Upper lobe of left lung (tissue), 6 donors: Measurements from ENCODE around the gene VDR. TPM values are rescaled to one million over a fixed set of nuclear protein-coding genes. Genes with fewer than 3 reads are reported as not detected.

ENCODE experiments used
- ATAC-seq, 2 donors: fragments of 200-7000 bp; cut with Tn5 transposase; one replicate each; pipeline ENCODE4 v1.9.1; 2022; ENCODE audit warnings: mild to moderate bottlenecking in 2 of 2, moderate library complexity in 2 of 2; ENCODE audit not compliant: low FRiP score in 2 of 2
- DNase-seq, 2 donors: peaks; one replicate each; pipeline ENCODE4 v3.0.0-alpha.2; 2019 to 2020
- H3K27ac ChIP-seq, 4 donors: fragments of 200-600 bp; sonication (generic); one replicate each; pipeline ENCODE4 v1.5.1; 2016 to 2019
- H3K27me3 ChIP-seq, 4 donors: fragments of 200-600 bp; sonication (generic); one replicate each; pipeline ENCODE4 v1.5.1; 2017 to 2019
- H3K36me3 ChIP-seq, 4 donors: fragments of 200-600 bp; sonication (generic); one replicate each; pipeline ENCODE4 v1.5.1; 2016 to 2019
- H3K4me1 ChIP-seq, 4 donors: fragments of 200-600 bp; sonication (generic); one replicate each; pipeline ENCODE4 v1.5.1; 2018 to 2019
- H3K4me3 ChIP-seq, 4 donors: fragments of 200-600 bp; sonication (generic); one replicate each; pipeline ENCODE4 v1.5.1; 2017 to 2019; ENCODE audit warnings: mild to moderate bottlenecking in 2 of 4, moderate library complexity in 1 of 4
- H3K9me3 ChIP-seq, 4 donors: fragments of 200-600 bp; sonication (generic); one replicate each; pipeline ENCODE4 v1.5.1; 2018 to 2019
- CTCF ChIP-seq, 6 experiments: fragments of 450-650 bp in 4 of 6; fragments of 200-600 bp in 2 of 6; sonication (generic) in 2 of 6; IDR thresholded peaks; one replicate each; pipeline ENCODE4 v1.5.1; 2016 to 2019; ENCODE audit warnings: antibody characterized with exemption in 6 of 6
- EP300 ChIP-seq, 4 donors: sonication (generic); formaldehyde crosslinking; IDR thresholded peaks; one replicate each; pipeline ENCODE4 v1.5.1; 2017; ENCODE audit warnings: antibody characterized with exemption in 4 of 4, control low read depth in 2 of 4
- POLR2A ChIP-seq, 4 donors: fragments of 450-650 bp; IDR thresholded peaks; one replicate each; pipeline ENCODE4 v1.5.1; 2016 to 2017; ENCODE audit warnings: antibody characterized with exemption in 4 of 4, mild to moderate bottlenecking in 2 of 4
- POLR2AphosphoS5 ChIP-seq, 2 donors: sonication (generic); formaldehyde crosslinking; IDR thresholded peaks; one replicate each; pipeline ENCODE4 v1.5.1; 2017; ENCODE audit warnings: antibody characterized with exemption in 2 of 2
- WGBS, 2 donors: methylation state at CpG; one replicate each; pipeline ENCODE4 v1.1.5; 2017 to 2018; 5-methylcytosine and 5-hydroxymethylcytosine counted together
- total RNA-seq, 6 donors: library from RNA; depleted of rRNA in 4 of 6; stranded (reverse); fragments of >200 nt in 4 of 6; gene quantifications; one replicate each; pipeline versions ENCODE4 v1.1.0 to v1.2.1, GENCODE V29; 2016 to 2021
- donor health status: DM: no; HTN: no; CAD: no; lungs with moderate emphysema.
- donor health status: DM: no; HTN: yes; CAD: no; lungs with severe emphysema.

Gene VDR
- total RNA-seq, 6 donors from 2014 or later: 23.0 to 41.1 (median 27.5) TPM

GRCh38 chr12:47908738-47909137 is 3.9 kb upstream of the VDR start:
- no peak for DNase-seq
- no peak for ATAC-seq
- H3K27me3 ChIP-seq: no peaks in the 10 kb centered on the region
- H3K27ac ChIP-seq: no peak overlapping the region
- H3K4me1 ChIP-seq: peaks cover 10 to 22% (median 15%) of the 10 kb centered on the region in 4 donors
- TF ChIP-seq CTCF (IDR thresholded peaks at IDR 0.05) (no peak), EP300 (IDR thresholded peaks at IDR 0.05) (no peak), POLR2A (IDR thresholded peaks at IDR 0.05) (no peak), POLR2AphosphoS5 (IDR thresholded peaks at IDR 0.05) (no peak)
- no peak overlapping the region for H3K4me3 ChIP-seq
- no peaks in the 10 kb centered on the region for H3K36me3 ChIP-seq
- no peaks in the 10 kb centered on the region for H3K9me3 ChIP-seq

GRCh38 chr12:47907851-47908454 is 3.2 kb upstream of the VDR start:
- H3K4me3 ChIP-seq: no peak overlapping the region
- TF ChIP-seq POLR2A (IDR thresholded peaks at IDR 0.05) (no peak), CTCF (IDR thresholded peaks at IDR 0.05) (no peak), EP300 (IDR thresholded peaks at IDR 0.05) (no peak), POLR2AphosphoS5 (IDR thresholded peaks at IDR 0.05) (no peak)
- no peak for DNase-seq
- H3K27me3 ChIP-seq: no peaks in the 10 kb centered on the region
- H3K9me3 ChIP-seq: no peaks in the 10 kb centered on the region
- whole genome bisulfite sequencing, 2 donors: 59 to 65% methylated on average over 4 of the region's 4 CpGs
- H3K27ac ChIP-seq: no peak overlapping the region
- ATAC-seq: no peak
- H3K4me1 ChIP-seq: peaks cover 12 to 30% (median 23%) of the 10 kb centered on the region in 4 donors
- no peaks in the 10 kb centered on the region for H3K36me3 ChIP-seq

- 1 to 3% methylated on average over 7 of the region's 7 CpGs for WGBS, 2 donors
- Histone ChIP-seq H3K9me3 (no peaks in the 10 kb centered on the region), H3K27me3 (no peaks in the 10 kb centered on the region), H3K4me1 (peaks cover 27 to 65% (median 55%) of the 10 kb centered on the region in 4 donors), H3K27ac (peak overlapping the region; percentile 67 to 85 (median 84)), H3K36me3 (no peaks in the 10 kb centered on the region), H3K4me3 (peak overlapping the region in 3 of 4 donors; percentile 47 to 66 (median 54))
- DNase-seq: peak in 1 of 2 donors; percentile 90
- TF ChIP-seq EP300 (IDR thresholded peaks at IDR 0.05) (no peak), POLR2AphosphoS5 (IDR thresholded peaks at IDR 0.05) (peak; percentile 29 to 66), CTCF (IDR thresholded peaks at IDR 0.05) (peak in 2 of 6 experiments; percentile 9 to 15), POLR2A (IDR thresholded peaks at IDR 0.05) (peak in 1 of 4 donors; percentile 49)
- peak; percentile 60 to 88 for ATAC-seq
These were observed 674 bp downstream of the VDR start for GRCh38 chr12:47903927-47904712.

GRCh38 chr12:47903151-47903611 is 1.6 kb downstream of the VDR start:
- DNase-seq (peak in 1 of 2 donors; percentile 75), ATAC-seq (peak in 1 of 2 donors; percentile 22)
- H3K27me3 ChIP-seq: no peaks in the 10 kb centered on the region
- H3K4me3 ChIP-seq: peak overlapping the region in 3 of 4 donors; percentile 47 to 66 (median 54)
- 41 to 45% methylated on average over 3 of the region's 3 CpGs for WGBS, 2 donors
- H3K27ac ChIP-seq: peak overlapping the region in 2 of 4 donors; percentile 83 to 85
- no peaks in the 10 kb centered on the region for H3K9me3 ChIP-seq
- H3K36me3 ChIP-seq: no peaks in the 10 kb centered on the region
- TF ChIP-seq CTCF (IDR thresholded peaks at IDR 0.05): no peak
- no peak for TF ChIP-seq EP300 (IDR thresholded peaks at IDR 0.05)
- TF ChIP-seq POLR2A (IDR thresholded peaks at IDR 0.05): no peak
- TF ChIP-seq POLR2AphosphoS5 (IDR thresholded peaks at IDR 0.05): no peak
- H3K4me1 ChIP-seq: peaks cover 27 to 65% (median 56%) of the 10 kb centered on the region in 4 donors
